Measurements from ENCODE around the gene USP9X. TPM values are rescaled to one million over a fixed set of nuclear protein-coding genes. Genes with fewer than 3 reads are reported as not detected.
"Not testable (repeated sequence)": the region's sequence is repeated elsewhere in the genome, so short reads cannot be mapped to it uniquely, and the experiment has no call there.

USP9X gene
- total RNA-seq, 1 experiment from 2014 or later: 89.6 TPM

DNA sequence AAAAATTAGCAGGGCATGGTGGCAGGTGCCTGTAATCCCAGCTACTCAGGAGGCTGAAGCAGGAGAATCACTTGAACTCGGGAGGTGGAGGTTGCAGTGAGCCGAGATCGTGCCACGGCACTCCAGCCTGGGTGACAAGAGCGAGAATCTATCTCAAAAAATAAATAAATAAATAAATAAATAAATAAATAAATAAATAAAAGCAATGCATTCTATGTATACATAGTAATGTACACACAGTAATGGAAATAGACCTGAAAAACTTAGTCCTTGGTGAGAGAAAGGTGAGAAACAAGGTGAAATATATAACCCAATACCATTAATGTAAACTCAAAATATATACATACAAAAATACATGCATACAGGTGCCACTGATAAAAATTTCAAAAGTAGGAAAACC lies 197.1 kb downstream of the USP9X start:
- DNase-seq (ENCODE audit: low spot score): not testable (repeated sequence)

DNA sequence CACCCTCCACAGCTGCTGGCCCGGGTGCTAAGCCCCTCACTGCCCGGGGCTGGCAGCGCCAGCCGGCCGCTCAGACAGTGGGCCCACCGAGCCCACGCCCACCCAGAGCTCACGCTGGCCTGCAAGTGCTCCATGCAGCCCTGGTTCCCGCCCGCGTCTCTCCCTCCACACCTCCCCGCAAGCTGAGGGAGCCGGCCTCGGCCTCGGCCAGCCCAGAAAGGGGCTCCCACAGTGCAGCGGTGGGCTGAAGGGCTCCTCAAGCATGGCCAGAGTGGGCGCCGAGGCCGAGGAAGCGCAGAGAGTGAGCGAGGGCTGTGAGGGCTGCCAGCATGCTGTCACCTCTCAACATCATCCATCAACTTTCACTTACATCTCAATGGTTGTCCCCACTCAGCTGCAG lies 200.7 kb downstream of the USP9X start:
- not testable (repeated sequence) for DNase-seq (ENCODE audit: low spot score)

Other genes with a start within 250 kb of the USP9X start
- 205 and 219 TPM in 2 replicates for gene DDX3X, start 248.7 kb downstream of the USP9X start, total RNA-seq (2014; rRNA removed; shearing (Covaris generic))